ENCODE data around the gene GNG2. TPM values are rescaled to one million over a fixed set of nuclear protein-coding genes. Genes with fewer than 3 reads are reported as not detected.

GNG2 gene
- total and polyA plus RNA-seq, 2 donors (not counting 1 experiment from before 2014, with no cell fraction given) = 21.1 to 21.5 TPM

DNA sequence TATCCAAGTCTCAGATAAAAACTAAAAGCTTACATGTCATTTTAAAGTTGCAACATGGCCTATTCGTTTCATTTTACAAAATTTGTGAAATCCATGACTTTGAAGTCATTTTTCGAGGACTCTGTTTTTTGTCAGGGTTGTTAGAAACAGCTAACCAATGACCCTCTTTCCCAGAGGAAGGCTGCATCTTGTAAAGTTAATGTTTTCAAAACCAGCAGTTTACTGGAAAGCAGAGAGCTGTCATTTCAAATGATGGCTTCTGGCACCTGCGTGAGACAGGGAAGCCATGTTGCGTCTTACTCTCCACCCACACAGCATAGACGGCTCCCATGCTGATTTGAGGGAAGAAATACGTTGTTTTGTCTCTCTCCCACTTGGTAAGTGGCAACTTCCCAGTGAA, 78.8 kb downstream of the GNG2 start:
- Histone ChIP-seq H3K9me3 (ENCODE audit: control insufficient read depth, insufficient read depth, low read depth, low read length) (no peaks in the 10 kb centered on the region), H3K79me2 (ENCODE audit: control insufficient read depth, insufficient read depth, low read length) (no peaks in the 10 kb centered on the region), H3K27me3 (ENCODE audit: control insufficient read depth, insufficient read depth, low read length) (no peaks in the 10 kb centered on the region), H3K4me3 (replicated peaks in 1 of 4; ENCODE audit: control extremely low read depth in 1 of 4, insufficient read depth in 1 of 4, low read depth in 3 of 4, low read length in 4 of 4) (no peak overlapping the region), H2AFZ (ENCODE audit: low read length) (no peak overlapping the region), H4K20me1 (ENCODE audit: control insufficient read depth, extremely low read depth, insufficient read depth, low read length) (no peaks in the 10 kb centered on the region), H3K27ac (ENCODE audit: insufficient read depth, low read length) (no peak overlapping the region), H3K9ac (ENCODE audit: insufficient read depth, low read length) (no peak overlapping the region), H3K36me3 (ENCODE audit: control insufficient read depth, insufficient read depth, low read length) (no peaks in the 10 kb centered on the region), H3K4me2 (ENCODE audit: extremely low read depth, insufficient read depth, low read length) (no peak overlapping the region), H3K4me1 (ENCODE audit: control insufficient read depth, extremely low read depth, insufficient read depth, low read length) (no peaks in the 10 kb centered on the region)
- peak in 1 of 2 donors; percentile 11 for DNase-seq (ENCODE audit: low read depth in 2 of 2)
- TF ChIP-seq, protein P1, sequence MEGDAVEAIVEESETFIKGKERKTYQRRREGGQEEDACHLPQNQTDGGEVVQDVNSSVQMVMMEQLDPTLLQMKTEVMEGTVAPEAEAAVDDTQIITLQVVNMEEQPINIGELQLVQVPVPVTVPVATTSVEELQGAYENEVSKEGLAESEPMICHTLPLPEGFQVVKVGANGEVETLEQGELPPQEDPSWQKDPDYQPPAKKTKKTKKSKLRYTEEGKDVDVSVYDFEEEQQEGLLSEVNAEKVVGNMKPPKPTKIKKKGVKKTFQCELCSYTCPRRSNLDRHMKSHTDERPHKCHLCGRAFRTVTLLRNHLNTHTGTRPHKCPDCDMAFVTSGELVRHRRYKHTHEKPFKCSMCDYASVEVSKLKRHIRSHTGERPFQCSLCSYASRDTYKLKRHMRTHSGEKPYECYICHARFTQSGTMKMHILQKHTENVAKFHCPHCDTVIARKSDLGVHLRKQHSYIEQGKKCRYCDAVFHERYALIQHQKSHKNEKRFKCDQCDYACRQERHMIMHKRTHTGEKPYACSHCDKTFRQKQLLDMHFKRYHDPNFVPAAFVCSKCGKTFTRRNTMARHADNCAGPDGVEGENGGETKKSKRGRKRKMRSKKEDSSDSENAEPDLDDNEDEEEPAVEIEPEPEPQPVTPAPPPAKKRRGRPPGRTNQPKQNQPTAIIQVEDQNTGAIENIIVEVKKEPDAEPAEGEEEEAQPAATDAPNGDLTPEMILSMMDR (conservative IDR thresholded peaks at IDR 0.05 in 1 of 2, IDR thresholded peaks at IDR 0.05 in 1 of 2; ENCODE audit: low read depth in 1 of 2, low read length in 2 of 2) = no peak
- no peak for TF ChIP-seq EZH2 (IDR thresholded peaks at IDR 0.05; ENCODE audit: low read length, missing control alignments)

- peak; percentile 19 to 73 for DNase-seq (ENCODE audit: low read depth in 2 of 2)
- Histone ChIP-seq H3K9me3 (ENCODE audit: control insufficient read depth, insufficient read depth, low read depth, low read length) (no peaks in the 10 kb centered on the region), H3K4me2 (ENCODE audit: extremely low read depth, insufficient read depth, low read length) (no peak overlapping the region), H3K27ac (ENCODE audit: insufficient read depth, low read length) (no peak overlapping the region), H3K4me1 (ENCODE audit: control insufficient read depth, extremely low read depth, insufficient read depth, low read length) (no peaks in the 10 kb centered on the region), H2AFZ (ENCODE audit: low read length) (no peak overlapping the region), H3K36me3 (ENCODE audit: control insufficient read depth, insufficient read depth, low read length) (no peaks in the 10 kb centered on the region), H3K27me3 (ENCODE audit: control insufficient read depth, insufficient read depth, low read length) (no peaks in the 10 kb centered on the region), H3K4me3 (replicated peaks in 1 of 4; ENCODE audit: control extremely low read depth in 1 of 4, insufficient read depth in 1 of 4, low read depth in 3 of 4, low read length in 4 of 4) (no peak overlapping the region), H3K79me2 (ENCODE audit: control insufficient read depth, insufficient read depth, low read length) (no peaks in the 10 kb centered on the region), H3K9ac (ENCODE audit: insufficient read depth, low read length) (no peak overlapping the region), H4K20me1 (ENCODE audit: control insufficient read depth, extremely low read depth, insufficient read depth, low read length) (no peaks in the 10 kb centered on the region)
- no peak for TF ChIP-seq EZH2 (IDR thresholded peaks at IDR 0.05; ENCODE audit: low read length, missing control alignments)
- TF ChIP-seq, protein P1 (conservative IDR thresholded peaks at IDR 0.05 in 1 of 2, IDR thresholded peaks at IDR 0.05 in 1 of 2; ENCODE audit: low read depth in 1 of 2, low read length in 2 of 2) = no peak
Measured at GRCh38 chr14:51939755-51940301, 79.4 kb downstream of the GNG2 start.

DNA sequence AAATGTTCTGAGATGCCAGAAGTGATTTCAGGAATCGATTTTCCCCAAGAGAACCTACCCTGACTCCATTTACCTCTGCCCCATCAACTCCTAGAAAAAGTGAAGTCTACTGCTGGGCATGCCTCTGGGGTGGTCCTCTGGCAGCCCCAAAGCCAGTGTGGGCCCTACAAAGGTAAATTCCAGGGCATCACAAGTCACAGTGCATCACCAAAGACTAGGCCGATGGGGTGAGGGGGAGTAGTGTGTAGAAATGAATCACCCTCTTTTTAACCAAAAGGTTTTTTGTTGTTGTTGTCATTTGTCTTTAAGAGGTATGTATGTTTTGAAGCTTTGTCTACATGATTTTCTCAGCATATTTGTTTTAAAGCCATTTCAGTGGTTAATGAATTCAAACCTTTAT, 82.6 kb downstream of the GNG2 start:
- no peak overlapping the region for H3K27ac ChIP-seq (ENCODE audit: insufficient read depth, low read length)

More for the DNA sequence above, 82.6 kb downstream of the GNG2 start:
- TF ChIP-seq EZH2 (IDR thresholded peaks at IDR 0.05; ENCODE audit: low read length, missing control alignments) = no peak
- TF ChIP-seq, protein P1 (conservative IDR thresholded peaks at IDR 0.05 in 1 of 2, IDR thresholded peaks at IDR 0.05 in 1 of 2; ENCODE audit: low read depth in 1 of 2, low read length in 2 of 2) = no peak
- no peak for DNase-seq (ENCODE audit: low read depth in 2 of 2)
- no peaks in the 10 kb centered on the region for H3K4me1 ChIP-seq (ENCODE audit: control insufficient read depth, extremely low read depth, insufficient read depth, low read length)
- H3K27me3 ChIP-seq (ENCODE audit: control insufficient read depth, insufficient read depth, low read length) = no peaks in the 10 kb centered on the region
- no peak overlapping the region for H2AFZ ChIP-seq (ENCODE audit: low read length)
- no peak overlapping the region for H3K9ac ChIP-seq (ENCODE audit: insufficient read depth, low read length)
- H4K20me1 ChIP-seq (ENCODE audit: control insufficient read depth, extremely low read depth, insufficient read depth, low read length) = no peaks in the 10 kb centered on the region
- H3K9me3 ChIP-seq (ENCODE audit: control insufficient read depth, insufficient read depth, low read depth, low read length) = no peaks in the 10 kb centered on the region
- no peaks in the 10 kb centered on the region for H3K79me2 ChIP-seq (ENCODE audit: control insufficient read depth, insufficient read depth, low read length)
- no peaks in the 10 kb centered on the region for H3K36me3 ChIP-seq (ENCODE audit: control insufficient read depth, insufficient read depth, low read length)
- H3K4me2 ChIP-seq (ENCODE audit: extremely low read depth, insufficient read depth, low read length) = no peak overlapping the region
- H3K4me3 ChIP-seq (replicated peaks in 1 of 4; ENCODE audit: control extremely low read depth in 1 of 4, insufficient read depth in 1 of 4, low read depth in 3 of 4, low read length in 4 of 4) = no peak overlapping the region
